ENCODE data around the gene TMPRSS15. TPM values are rescaled to one million over a fixed set of nuclear protein-coding genes. Genes with fewer than 3 reads are reported as not detected.

TMPRSS15 gene
- total and polyA plus RNA-seq, 9 of the 15 experiments (the other 6 are each of a cell fraction or from before 2014, with no cell fraction given) = 0.03 to 0.11 (median 0.04) TPM; not detected in 4

- Histone ChIP-seq H3K9me1 (ENCODE audit: control insufficient read depth, insufficient read depth, low read length) (no peaks in the 10 kb centered on the region), H3K27me3 (ENCODE audit: control insufficient read depth in 2 of 2, insufficient read depth in 2 of 2, low read length in 2 of 2) (no peaks in the 10 kb centered on the region), H3K4me2 (ENCODE audit: insufficient read depth, low read length) (no peak overlapping the region), H3K36me3 (ENCODE audit: control insufficient read depth, insufficient read depth, low read length) (no peaks in the 10 kb centered on the region), H3K4me3 (no peak overlapping the region), H3K9ac (ENCODE audit: insufficient read depth in 1 of 2, low read depth in 2 of 2, low read length in 2 of 2) (no peak overlapping the region), H2AFZ (ENCODE audit: low read depth, low read length) (no peak overlapping the region), H4K20me1 (replicated peaks; ENCODE audit: control insufficient read depth, insufficient read depth, low read length) (no peaks in the 10 kb centered on the region), H3K9me3 (replicated peaks; ENCODE audit: control insufficient read depth, insufficient read depth, low read depth, low read length) (no peaks in the 10 kb centered on the region), H3K79me2 (ENCODE audit: control insufficient read depth, insufficient read depth, low read length) (no peaks in the 10 kb centered on the region), H3K4me1 (replicated peaks in 1 of 2; ENCODE audit: control insufficient read depth in 2 of 2, insufficient read depth in 2 of 2, low read length in 2 of 2) (no peaks in the 10 kb centered on the region), H3K27ac (ENCODE audit: extremely low read depth, low read depth, low read length) (no peak overlapping the region)
- in situ Hi-C loops (cut with MboI) = no loop called here
- ATAC-seq (no peak), DNase-seq (ENCODE audit: extremely low read depth in 1 of 4, low spot score in 3 of 4) (no peak), FAIRE-seq (no peak)
- no CpG with 5 or more reads among the region's 1 CpG for WGBS (ENCODE audit: insufficient coverage, low coverage, missing lambda C conversion rate)
- no peak for TF ChIP-seq ZMIZ1 (IDR thresholded peaks at IDR 0.05; ENCODE audit: low read depth in 2 of 2, low read length in 2 of 2)
- TF ChIP-seq ZNF282 (CRISPR knock-in tag; IDR thresholded peaks at IDR 0.05) = no peak
- TF ChIP-seq ZFX (CRISPR knock-in tag; IDR thresholded peaks at IDR 0.05) = no peak
- no peak for TF ChIP-seq NR0B1 (IDR thresholded peaks at IDR 0.05; ENCODE audit: partially characterized antibody)
- TF ChIP-seq ZBTB7A (IDR thresholded peaks at IDR 0.05; ENCODE audit: borderline replicate concordance, control insufficient read depth, low read depth, low read length) = no peak
- TF ChIP-seq ZNF384 (IDR thresholded peaks at IDR 0.05; ENCODE audit: low read depth, low read length) = no peak
- no peak for TF ChIP-seq LEF1 (IDR thresholded peaks at IDR 0.05)
- no peak for TF ChIP-seq SMAD2 (IDR thresholded peaks at IDR 0.05; ENCODE audit: low read depth, low read length)
- no peak for TF ChIP-seq STAG1 (CRISPR knock-in tag; IDR thresholded peaks at IDR 0.05; ENCODE audit: borderline replicate concordance)
- no peak for TF ChIP-seq ELF4 (CRISPR knock-in tag; IDR thresholded peaks at IDR 0.05)
- no peak for TF ChIP-seq PHF20 (IDR thresholded peaks at IDR 0.05; ENCODE audit: partially characterized antibody)
- no peak for TF ChIP-seq TEAD1 (CRISPR knock-in tag; IDR thresholded peaks at IDR 0.05)
- POLR2A ChIA-PET = no interaction called here
- intact Hi-C loops (cut with micrococcal nuclease) = no loop called here
- CTCF ChIA-PET (ENCODE audit: low intra/inter-chr PET ratio) = no interaction called here
- no TSS peak for BruUV-seq (replicated peaks)
Observed at GRCh38 chr21:18382141-18382540, 21.4 kb downstream of the TMPRSS15 start.

Measured in K562 (cell line).